Measurements from ENCODE around the gene ANGPTL7.

The ANGPTL7 gene

DNA sequence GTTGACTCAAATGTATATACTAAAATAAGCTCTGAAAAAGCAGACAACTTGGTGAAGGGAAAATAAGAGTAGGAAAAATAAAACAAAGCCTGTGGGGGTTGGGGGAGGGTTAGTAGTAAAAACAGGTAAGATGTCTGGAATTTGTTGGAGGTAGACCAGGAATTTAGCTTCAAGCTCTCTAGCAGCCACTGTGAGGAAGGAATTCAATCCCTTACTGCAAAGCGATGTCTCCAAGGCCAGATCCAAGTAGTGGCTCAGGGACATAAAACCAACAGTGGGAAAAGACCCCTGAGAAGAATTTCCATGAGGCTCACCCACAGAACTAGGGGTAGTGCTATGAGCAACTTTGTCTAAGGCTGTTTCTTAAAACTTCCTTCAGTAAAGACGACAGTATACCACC, 7.8 kb downstream of the ANGPTL7 start:
- no peak overlapping the region for H3K4me3 ChIP-seq (ENCODE audit: low read length)
- H3K4me1 ChIP-seq (ENCODE audit: insufficient read depth, low read length): no peaks in the 10 kb centered on the region
- H2AFZ ChIP-seq (ENCODE audit: low read depth, low read length): no peak overlapping the region
- peaks cover 76% of the 10 kb centered on the region for H3K36me3 ChIP-seq (ENCODE audit: insufficient read depth, low read length)
- no peaks in the 10 kb centered on the region for H3K27me3 ChIP-seq (ENCODE audit: insufficient read depth, low read length)
- no peaks in the 10 kb centered on the region for H3K9me3 ChIP-seq (ENCODE audit: low read length)

DNA sequence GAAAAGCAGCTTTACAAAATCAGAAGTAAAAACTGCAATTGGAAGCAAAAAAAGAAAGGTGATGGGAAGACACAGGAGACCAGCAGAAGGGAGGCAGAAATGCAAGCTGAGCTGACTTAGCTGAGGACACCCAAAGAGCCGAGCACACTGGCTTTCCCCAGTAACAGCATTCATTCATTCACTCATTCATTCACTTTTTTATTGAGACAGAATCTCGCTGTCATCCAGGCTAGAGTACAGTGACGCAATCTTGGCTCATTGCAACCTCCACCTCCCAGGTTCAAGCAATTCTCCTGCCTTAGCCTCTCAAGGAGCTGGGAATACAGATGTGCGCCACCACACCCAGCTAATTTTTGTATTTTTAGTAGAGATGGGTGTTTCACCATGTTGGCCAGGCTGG, 8.2 kb downstream of the ANGPTL7 start:
- Histone ChIP-seq H3K4me1 (ENCODE audit: insufficient read depth, low read length) (no peaks in the 10 kb centered on the region), H2AFZ (ENCODE audit: low read depth, low read length) (no peak overlapping the region), H3K36me3 (ENCODE audit: insufficient read depth, low read length) (peaks cover 79% of the 10 kb centered on the region), H3K9me3 (ENCODE audit: low read length) (no peaks in the 10 kb centered on the region), H3K27me3 (ENCODE audit: insufficient read depth, low read length) (no peaks in the 10 kb centered on the region), H3K4me3 (ENCODE audit: low read length) (no peak overlapping the region)

GRCh38 chr1:11198257-11198656, 9.1 kb downstream of the ANGPTL7 start:
- Histone ChIP-seq H3K9me3 (ENCODE audit: low read length) (no peaks in the 10 kb centered on the region), H3K36me3 (ENCODE audit: insufficient read depth, low read length) (peaks cover 76% of the 10 kb centered on the region), H2AFZ (ENCODE audit: low read depth, low read length) (no peak overlapping the region), H3K4me1 (ENCODE audit: insufficient read depth, low read length) (no peaks in the 10 kb centered on the region), H3K4me3 (ENCODE audit: low read length) (no peak overlapping the region), H3K27me3 (ENCODE audit: insufficient read depth, low read length) (no peaks in the 10 kb centered on the region)

DNA sequence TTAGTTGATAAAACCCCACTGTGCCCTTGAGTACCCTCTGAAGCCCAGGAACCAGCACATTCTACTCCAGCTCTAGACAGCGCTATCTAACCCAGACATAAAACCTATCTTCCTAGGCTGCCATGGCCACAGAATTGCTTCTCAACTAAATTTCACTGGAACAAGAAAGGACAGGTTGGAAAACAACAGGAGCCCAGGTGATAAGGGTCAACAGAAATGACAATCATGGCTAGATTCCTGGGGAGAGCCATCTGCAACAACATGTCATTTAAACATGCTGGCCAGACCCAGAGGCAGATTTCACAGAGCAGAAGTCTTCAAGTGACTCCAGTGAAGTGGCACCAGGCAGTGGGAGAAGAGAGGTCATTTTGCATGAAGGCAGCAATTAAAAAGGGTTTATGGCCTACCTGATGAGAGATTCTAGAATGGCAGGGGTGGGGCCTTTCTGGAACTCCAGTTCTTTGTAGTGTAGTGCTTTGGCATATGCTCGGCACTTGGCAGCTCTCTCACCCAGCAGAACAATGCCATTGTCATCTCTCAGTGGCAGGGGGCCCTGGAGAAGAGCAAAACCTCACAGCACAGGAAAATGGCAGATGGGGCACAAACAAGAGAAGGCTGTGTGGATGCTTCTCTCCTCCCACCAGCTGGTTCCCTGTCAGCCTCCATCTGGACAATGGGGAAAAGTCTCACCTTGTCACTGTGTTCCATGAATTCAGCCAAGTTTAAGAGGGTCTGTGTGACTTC, 9.9 kb downstream of the ANGPTL7 start:
- peaks cover 76% of the 10 kb centered on the region for H3K36me3 ChIP-seq (ENCODE audit: insufficient read depth, low read length)
- no peaks in the 10 kb centered on the region for H3K9me3 ChIP-seq (ENCODE audit: low read length)
- H3K4me3 ChIP-seq (ENCODE audit: low read length): no peak overlapping the region
- H3K27me3 ChIP-seq (ENCODE audit: insufficient read depth, low read length): no peaks in the 10 kb centered on the region
- no peaks in the 10 kb centered on the region for H3K4me1 ChIP-seq (ENCODE audit: insufficient read depth, low read length)
- H2AFZ ChIP-seq (ENCODE audit: low read depth, low read length): no peak overlapping the region

DNA sequence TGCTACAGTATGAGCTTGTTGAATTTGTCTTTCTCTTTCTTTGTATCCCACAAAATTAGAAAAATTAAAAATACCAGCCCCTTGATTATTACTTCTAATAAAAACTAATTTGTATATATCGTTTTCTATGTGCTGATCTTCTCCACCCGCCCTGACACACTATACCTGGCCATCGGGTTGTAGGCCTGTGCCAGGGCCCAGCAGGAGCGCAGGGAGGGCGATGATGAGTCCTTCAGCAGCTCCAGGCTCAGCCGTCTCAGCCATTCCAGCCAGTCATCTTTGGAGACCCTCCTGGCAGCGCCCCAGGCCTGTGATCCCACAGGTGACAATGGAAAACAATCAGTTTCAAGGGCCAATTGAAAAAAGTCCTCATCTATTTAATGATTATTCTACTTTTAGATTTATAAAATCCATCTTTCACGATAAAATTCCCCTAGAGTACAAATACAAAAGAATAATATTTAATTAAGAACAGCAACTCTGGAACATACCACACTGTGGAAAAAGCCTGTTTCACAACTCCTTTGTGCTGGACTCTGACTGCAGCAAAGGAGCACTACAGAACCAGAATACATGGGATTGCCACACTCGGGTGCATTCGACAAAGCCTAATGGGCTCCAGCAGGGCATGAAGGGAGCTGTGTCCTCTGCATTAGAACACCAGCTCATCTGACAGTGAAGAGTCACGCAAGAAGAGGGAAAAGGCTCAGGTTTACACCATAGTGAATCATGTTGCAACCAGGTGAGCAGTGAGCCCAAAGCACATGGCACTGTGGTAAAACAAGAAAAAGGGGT, 15.4 kb downstream of the ANGPTL7 start:
- peaks cover 75% of the 10 kb centered on the region for H3K36me3 ChIP-seq (ENCODE audit: insufficient read depth, low read length)
- no peaks in the 10 kb centered on the region for H3K9me3 ChIP-seq (ENCODE audit: low read length)
- no peaks in the 10 kb centered on the region for H3K27me3 ChIP-seq (ENCODE audit: insufficient read depth, low read length)
- no peaks in the 10 kb centered on the region for H3K4me1 ChIP-seq (ENCODE audit: insufficient read depth, low read length)
- no peak overlapping the region for H2AFZ ChIP-seq (ENCODE audit: low read depth, low read length)
- H3K4me3 ChIP-seq (ENCODE audit: low read length): no peak overlapping the region

- peaks cover 86% of the 10 kb centered on the region for H3K36me3 ChIP-seq (ENCODE audit: insufficient read depth, low read length)
- no peaks in the 10 kb centered on the region for H3K9me3 ChIP-seq (ENCODE audit: low read length)
- no peak overlapping the region for H2AFZ ChIP-seq (ENCODE audit: low read depth, low read length)
- H3K4me3 ChIP-seq (ENCODE audit: low read length): no peak overlapping the region
- no peaks in the 10 kb centered on the region for H3K4me1 ChIP-seq (ENCODE audit: insufficient read depth, low read length)
- no peaks in the 10 kb centered on the region for H3K27me3 ChIP-seq (ENCODE audit: insufficient read depth, low read length)
These were observed 18.9 kb downstream of the ANGPTL7 start for GRCh38 chr1:11207898-11208611.

DNA sequence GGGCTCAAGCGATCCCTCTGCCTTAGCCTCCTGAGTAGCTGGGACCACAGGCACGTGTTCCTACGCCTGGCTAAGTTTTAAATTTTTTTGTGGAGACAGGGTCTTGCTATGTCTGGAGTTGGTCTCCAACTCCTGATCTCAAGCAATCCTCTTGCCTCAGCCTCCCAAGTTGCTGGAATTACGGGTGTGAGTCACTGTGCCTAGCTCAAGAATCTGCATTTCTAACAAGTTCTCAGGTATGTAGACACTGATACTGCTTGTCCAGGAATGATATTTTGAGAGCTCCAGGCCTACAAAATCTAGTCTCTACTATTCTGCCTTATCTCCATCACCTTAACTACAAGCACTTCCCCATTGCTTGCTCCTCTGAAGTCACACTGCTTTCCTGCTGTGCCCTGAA, 22.3 kb downstream of the ANGPTL7 start:
- no peak overlapping the region for H3K4me3 ChIP-seq (ENCODE audit: low read length)
- peaks cover 88% of the 10 kb centered on the region for H3K36me3 ChIP-seq (ENCODE audit: insufficient read depth, low read length)
- peaks cover 4% of the 10 kb centered on the region for H3K4me1 ChIP-seq (ENCODE audit: insufficient read depth, low read length)
- no peaks in the 10 kb centered on the region for H3K27me3 ChIP-seq (ENCODE audit: insufficient read depth, low read length)
- no peaks in the 10 kb centered on the region for H3K9me3 ChIP-seq (ENCODE audit: low read length)
- H2AFZ ChIP-seq (ENCODE audit: low read depth, low read length): no peak overlapping the region

DNA sequence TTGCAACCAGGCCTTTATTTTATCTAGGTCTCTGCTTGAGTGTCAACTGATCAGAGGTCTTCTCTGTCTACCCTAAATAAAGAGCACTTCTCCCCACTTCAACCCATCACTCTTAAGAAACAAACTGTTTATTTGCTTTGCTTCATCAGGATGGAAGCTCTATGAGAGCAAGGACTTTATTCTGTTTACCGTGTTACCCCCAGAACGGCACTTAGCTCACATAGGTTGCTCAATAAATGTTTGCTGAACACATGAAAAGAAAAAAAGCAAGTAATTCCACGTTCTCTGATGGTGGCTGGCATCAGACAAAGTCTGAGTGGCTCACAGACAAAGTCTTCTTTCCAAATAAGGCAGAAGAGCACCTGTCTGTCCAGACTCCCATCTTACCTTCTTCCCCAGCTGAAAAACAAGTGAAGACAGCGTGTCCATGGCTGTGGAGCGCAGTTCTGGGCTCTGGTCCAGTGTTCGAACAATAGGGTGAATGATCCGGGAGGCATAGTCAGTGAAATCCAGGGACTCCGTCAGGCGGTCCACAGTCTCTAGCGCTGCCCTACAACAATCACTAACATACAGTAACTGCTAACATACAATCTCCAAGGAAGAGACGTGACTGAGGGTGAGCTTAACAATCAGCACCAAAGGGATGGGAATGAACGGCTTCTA, 22.9 kb downstream of the ANGPTL7 start:
- no peak overlapping the region for H2AFZ ChIP-seq (ENCODE audit: low read depth, low read length)
- H3K4me1 ChIP-seq (ENCODE audit: insufficient read depth, low read length): peaks cover 4% of the 10 kb centered on the region
- no peak overlapping the region for H3K4me3 ChIP-seq (ENCODE audit: low read length)
- H3K36me3 ChIP-seq (ENCODE audit: insufficient read depth, low read length): peaks cover 89% of the 10 kb centered on the region
- no peaks in the 10 kb centered on the region for H3K9me3 ChIP-seq (ENCODE audit: low read length)
- H3K27me3 ChIP-seq (ENCODE audit: insufficient read depth, low read length): no peaks in the 10 kb centered on the region

DNA sequence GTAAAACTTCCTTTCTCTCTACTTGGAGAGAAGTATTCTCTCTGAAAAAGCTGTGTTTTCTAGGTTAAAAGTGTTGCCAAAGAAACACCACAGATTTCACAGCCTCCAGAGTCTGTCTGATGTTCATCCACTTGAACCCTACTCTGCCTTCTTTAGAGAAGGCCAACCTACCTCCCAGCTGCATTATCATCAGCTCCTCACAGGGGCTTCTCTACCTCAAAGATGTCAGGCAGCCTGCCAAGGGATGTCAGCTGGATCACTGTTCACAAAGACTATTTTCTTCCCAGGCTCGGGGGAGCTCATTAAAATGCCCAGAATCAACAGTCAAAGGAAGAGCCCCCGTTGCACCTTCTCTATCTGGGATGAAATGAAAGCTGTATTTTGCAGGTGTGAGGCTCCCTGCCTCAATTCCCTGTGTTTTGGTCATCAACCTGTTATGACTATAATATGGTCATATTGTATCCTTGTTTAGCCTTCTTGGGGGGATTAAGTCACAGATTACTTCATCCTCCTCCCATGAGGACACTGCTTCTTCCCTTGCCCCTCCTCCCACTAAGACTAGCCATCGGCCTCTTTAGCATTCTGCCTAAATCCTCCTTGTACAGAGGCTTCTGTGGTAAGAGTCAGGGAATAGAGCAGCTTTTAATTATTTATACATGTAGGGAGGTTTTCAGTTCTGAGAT, 25.7 kb downstream of the ANGPTL7 start:
- no peak overlapping the region for H3K4me3 ChIP-seq (ENCODE audit: low read length)
- H3K27me3 ChIP-seq (ENCODE audit: insufficient read depth, low read length): no peaks in the 10 kb centered on the region
- H3K4me1 ChIP-seq (ENCODE audit: insufficient read depth, low read length): peaks cover 4% of the 10 kb centered on the region
- no peak overlapping the region for H2AFZ ChIP-seq (ENCODE audit: low read depth, low read length)
- peaks cover 85% of the 10 kb centered on the region for H3K36me3 ChIP-seq (ENCODE audit: insufficient read depth, low read length)
- no peaks in the 10 kb centered on the region for H3K9me3 ChIP-seq (ENCODE audit: low read length)

DNA sequence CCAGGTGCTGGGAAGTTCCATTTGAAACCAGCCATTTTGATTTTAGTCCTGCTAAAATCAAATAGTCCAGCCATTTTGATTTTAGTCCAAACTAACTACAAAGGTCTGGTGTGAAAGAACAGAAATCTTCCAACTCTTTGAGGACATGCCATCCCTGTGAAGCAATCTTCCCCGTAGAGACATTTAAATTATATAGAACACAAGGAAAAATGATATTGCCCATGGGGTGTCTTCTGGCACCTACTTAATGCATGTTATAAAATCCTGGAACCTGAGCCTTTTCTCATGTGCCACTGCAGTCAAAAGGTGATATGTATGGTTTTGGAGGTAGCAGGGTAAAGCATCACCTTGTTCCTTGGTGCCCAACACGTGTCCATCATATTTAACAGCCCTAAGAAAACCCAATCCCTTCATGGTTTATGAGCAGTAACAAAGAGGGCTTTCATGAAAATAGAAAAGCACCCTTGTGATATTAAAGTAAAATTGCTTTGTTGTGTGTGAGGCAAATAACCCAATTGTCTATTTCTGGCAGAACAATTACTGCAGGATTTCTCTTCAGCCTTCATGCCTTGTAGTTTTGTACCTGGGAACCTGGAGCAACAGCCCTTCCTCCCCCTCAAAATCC, 26.3 kb downstream of the ANGPTL7 start:
- Histone ChIP-seq H3K27me3 (ENCODE audit: insufficient read depth, low read length) (no peaks in the 10 kb centered on the region), H3K4me1 (ENCODE audit: insufficient read depth, low read length) (peaks cover 4% of the 10 kb centered on the region), H3K9me3 (ENCODE audit: low read length) (no peaks in the 10 kb centered on the region), H3K4me3 (ENCODE audit: low read length) (no peak overlapping the region), H2AFZ (ENCODE audit: low read depth, low read length) (no peak overlapping the region), H3K36me3 (ENCODE audit: insufficient read depth, low read length) (peaks cover 83% of the 10 kb centered on the region)

GRCh38 chr1:11216074-11216473, 26.9 kb downstream of the ANGPTL7 start:
- Histone ChIP-seq H3K4me3 (ENCODE audit: low read length) (no peak overlapping the region), H3K9me3 (ENCODE audit: low read length) (no peaks in the 10 kb centered on the region), H2AFZ (ENCODE audit: low read depth, low read length) (no peak overlapping the region), H3K27me3 (ENCODE audit: insufficient read depth, low read length) (no peaks in the 10 kb centered on the region), H3K36me3 (ENCODE audit: insufficient read depth, low read length) (peaks cover 80% of the 10 kb centered on the region), H3K4me1 (ENCODE audit: insufficient read depth, low read length) (peaks cover 4% of the 10 kb centered on the region)
